GM19351 (cell line): ENCODE data around the gene MYG1.

ENCODE experiments used
- ATAC-seq: cut with Tn5 transposase; IDR thresholded peaks from one replicate; pipeline ENCODE4 v1.9.1; 2021; ENCODE audit warnings: mild to moderate bottlenecking, moderate library complexity; ENCODE audit not compliant: unreplicated experiment

The MYG1 gene, protein sequence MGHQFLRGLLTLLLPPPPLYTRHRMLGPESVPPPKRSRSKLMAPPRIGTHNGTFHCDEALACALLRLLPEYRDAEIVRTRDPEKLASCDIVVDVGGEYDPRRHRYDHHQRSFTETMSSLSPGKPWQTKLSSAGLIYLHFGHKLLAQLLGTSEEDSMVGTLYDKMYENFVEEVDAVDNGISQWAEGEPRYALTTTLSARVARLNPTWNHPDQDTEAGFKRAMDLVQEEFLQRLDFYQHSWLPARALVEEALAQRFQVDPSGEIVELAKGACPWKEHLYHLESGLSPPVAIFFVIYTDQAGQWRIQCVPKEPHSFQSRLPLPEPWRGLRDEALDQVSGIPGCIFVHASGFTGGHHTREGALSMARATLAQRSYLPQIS

DNA sequence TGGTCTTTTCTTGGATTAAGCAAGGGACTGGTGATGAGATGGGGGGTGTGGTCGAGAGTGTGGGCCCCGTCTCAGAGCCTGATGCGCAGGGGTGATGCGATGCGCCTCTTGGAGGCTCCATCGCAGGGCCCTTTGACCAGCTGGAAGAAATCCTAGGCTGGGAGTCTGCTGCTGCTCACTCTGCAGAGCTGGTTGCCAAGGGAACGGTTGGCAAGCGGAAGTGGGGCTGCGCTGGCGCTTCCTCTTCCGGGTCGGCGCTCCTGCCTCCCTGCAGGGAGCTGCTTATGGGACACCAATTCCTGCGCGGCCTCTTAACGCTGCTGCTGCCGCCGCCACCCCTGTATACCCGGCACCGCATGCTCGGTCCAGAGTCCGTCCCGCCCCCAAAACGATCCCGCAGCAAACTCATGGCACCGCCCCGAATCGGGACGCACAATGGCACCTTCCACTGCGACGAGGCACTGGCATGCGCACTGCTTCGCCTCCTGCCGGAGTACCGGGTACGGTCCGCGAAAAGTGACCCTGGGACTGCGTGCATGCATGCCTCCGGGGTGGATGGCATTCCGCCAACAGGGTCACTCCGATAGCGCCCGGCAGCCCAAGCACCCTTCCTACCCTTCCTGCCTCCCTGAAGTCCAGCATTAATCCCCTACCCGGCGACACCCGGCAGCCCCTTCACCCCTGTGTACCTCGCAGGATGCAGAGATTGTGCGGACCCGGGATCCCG is at the start of gene MYG1:
Gene MYG1, plus strand, starts transcription at position 242 of the 727 bp plus-strand sequence. Its CDS starts 43 bp downstream, at position 285.
- ATAC-seq: peak; percentile 76

DNA sequence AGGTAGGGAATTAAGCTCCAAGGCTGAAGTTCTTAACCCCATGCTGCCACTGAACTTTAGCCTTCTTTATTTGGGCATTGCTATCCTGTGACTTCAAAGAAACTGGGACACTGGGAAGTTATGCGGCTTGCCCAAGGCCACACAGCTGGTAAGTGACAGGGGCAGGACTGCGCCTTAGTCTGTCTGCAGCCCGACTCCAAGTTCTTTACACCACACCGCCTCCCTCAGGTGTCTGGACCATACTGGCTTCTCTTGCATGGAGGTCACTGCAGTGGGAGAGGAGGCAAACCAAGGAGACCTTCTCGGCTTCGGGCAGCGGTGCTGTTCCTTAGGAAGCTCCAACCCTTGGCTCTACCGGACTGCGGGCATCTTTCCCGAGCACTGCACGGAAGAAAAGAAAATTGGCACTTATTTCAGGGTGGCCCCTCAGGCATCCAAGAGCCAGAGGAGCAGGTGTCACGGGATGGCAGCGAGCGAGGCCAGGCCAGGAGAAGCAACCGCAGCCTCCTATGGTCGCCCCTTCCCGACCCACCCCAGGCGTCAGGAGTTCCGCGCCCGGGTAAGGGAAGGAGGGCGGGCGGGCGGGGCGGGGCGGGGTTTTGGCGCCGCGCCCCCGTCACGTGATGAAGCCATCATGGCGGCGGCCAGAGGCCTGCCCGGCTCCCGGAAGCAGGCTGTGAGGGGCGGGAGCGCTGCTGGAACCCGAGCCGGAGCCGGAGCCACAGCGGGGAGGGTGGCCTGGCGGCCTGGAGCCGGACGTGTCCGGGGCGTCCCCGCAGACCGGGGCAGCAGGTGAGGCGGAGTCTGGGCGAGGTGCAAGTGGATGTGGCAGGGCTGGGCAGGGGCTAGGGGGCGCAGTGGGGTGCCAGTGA is 47.8 kb upstream of the MYG1 start:
- ATAC-seq: peak; percentile 71

DNA sequence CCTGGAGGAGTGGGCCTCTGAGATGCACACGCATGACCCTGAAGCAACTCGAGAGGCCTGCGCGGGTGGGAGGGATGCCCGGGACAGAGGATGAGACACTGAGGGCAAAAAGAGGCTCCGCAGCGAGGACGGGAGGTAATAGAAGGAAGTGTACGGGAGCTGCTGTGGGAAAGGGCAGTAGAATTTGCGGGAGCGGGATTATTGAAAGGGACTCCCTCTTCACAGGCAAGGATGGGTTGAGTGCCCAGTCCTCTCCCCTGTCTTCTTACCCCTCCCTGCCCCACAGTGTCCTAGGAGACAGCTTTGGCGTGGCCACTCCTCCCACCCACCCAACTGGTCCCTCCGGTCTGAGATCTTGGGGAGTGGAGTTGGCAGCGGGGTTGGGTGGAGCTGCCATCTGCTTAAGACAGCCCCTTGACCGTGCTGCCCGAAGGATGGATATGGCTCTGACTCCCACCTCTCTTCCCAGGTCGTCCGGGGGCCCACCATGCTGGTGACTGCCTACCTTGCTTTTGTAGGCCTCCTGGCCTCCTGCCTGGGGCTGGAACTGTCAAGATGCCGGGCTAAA is 47.1 kb upstream of the MYG1 start:
- no peak for ATAC-seq

DNA sequence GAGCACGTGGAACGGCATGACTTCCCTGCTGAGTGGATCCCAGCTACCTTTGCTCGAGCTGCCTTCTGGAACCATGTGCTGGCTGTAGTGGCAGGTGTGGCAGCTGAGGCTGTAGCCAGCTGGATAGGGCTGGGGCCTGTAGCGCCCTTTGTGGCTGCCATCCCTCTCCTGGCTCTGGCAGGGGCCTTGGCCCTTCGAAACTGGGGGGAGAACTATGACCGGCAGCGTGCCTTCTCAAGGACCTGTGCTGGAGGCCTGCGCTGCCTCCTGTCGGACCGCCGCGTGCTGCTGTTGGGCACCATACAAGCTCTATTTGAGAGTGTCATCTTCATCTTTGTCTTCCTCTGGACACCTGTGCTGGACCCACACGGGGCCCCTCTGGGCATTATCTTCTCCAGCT is 46.2 kb upstream of the MYG1 start:
- ATAC-seq: no peak

DNA sequence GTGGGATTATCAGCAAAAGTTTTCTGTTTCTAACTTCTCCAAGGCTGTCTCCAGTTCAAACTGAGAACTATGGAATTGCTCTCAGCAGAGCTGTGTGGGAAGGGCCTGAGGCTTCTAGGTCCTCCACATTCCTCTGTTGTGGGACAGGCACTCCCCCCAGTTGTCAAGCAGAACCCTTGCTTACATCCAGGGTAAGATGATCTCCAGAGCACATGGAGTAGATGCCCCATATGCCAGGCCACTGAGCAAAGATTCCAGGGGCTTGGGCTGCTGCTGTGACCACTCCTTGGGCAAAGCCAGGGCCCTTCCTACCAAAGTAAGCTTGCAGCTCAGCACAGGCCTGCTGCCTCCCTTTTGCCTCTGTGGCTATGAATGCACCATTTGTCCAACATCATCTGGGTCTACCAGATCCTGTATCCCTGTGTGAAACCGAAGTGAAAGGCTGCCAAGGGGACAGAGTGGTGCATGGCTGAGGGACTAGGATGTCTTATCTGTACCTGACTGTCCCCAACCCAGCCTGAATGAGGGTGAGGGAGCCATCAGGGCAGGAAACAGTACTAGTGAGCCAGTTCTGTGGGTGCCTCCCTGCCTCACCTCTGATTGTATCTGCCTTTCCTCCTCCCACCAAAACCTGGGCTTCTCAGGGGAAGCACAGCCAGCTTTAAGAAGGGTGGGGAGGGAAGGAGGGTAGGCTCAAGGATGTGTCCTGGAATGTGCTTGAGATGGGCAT is 44.5 kb upstream of the MYG1 start:
- ATAC-seq: no peak

DNA sequence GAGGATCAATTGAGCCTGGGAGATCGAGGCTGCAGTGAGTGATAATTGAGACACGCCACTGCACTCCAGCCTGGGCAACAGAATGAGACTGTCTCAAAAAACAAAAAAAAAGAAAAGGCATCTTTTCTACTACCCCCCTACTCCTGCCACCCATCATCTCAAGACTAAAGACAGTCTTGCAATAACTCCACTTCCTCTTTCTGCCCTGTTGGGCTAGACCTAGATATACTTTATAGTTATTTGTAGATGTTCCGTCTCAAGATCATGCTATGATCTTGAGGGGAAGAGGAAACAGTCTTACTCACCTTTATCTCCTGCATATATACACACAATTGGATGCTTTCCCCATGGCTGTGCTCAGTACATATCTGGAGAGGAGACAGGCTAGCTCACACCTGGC is 43.5 kb upstream of the MYG1 start:
- ATAC-seq: no peak

DNA sequence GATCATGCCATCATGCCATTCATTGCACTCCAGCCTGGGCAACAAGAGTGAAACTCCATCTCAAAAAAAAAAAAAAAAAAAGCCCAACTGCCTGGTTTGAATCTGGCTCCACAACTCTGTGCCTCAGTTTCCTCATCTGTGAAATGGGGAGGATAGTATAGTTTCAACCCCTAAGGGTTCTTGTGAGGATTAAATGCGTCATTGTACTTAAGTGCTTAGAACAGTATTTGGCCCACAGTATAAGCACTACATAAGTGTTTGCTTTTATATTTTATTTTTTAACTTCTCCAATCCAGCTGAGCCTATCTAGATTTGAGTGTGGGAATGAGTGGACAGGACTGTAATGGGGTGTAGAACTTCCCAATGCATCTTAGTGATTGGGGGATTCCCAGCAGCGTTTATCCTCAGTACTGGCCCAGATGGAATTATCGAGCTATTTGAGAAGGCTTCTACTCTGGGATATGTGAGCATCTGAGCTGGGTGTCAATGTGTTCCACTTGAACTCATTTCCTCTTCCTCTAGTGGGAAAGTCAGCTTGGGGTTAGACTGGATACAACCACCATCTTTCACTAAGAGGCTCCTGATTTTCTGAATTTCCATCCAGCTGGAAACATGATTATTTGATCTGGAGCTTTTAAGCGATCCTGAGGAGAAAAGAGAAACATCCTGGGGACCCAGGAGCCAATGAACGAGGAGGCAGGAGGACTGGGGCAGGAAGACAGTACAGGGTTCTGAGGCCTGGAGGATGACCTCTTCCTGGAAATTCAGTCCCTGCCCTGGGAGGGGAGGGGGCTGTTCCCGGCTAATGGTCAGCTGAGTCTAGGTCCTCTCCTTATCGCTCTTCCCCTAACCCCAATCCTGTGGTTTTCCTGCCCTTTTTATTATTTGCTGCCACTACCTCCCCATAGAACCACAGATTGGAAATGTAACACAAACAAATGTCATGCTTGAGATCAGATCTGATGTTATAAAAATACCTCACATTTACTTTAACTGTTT is 40.7 kb upstream of the MYG1 start:
- no peak for ATAC-seq

DNA sequence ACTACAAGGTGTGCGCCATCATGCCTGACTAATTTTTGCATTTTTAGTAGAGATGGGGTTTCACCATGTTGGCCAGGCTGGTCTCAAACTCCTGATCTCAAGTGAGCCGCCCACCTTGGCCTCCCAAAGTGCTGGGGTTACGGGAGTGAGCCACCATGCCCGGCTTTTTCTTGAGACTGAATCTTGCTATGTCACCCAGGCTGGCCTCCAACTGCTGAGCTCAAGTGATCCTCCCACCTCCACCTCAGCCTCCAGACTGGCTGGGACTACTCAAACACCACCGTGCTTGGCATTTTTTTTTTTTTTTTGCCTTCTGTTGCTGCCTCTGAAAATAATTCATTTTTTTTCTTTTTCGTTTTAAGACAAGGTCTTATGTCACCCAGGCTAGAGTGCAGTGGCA is 39.6 kb upstream of the MYG1 start:
- no peak for ATAC-seq

DNA sequence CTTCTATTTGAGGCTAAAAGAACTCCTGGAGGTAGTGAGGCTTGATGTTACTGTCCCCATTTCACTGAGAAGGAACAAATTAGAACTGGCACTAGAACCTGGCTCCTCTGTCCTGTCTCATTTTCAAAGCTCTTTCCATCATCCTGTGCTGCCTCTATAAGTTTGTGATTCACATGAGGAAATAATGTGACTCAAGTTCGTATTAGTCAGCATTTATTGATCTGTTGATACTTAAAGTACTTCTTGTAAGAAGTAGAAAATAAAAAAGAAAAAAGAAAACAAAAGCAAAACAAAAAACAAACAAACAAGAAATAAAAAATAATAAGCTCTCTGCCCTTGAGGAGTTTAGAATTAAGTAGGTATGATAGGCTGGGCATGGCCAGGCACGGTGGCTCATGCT is 33.7 kb upstream of the MYG1 start:
- no peak for ATAC-seq

DNA sequence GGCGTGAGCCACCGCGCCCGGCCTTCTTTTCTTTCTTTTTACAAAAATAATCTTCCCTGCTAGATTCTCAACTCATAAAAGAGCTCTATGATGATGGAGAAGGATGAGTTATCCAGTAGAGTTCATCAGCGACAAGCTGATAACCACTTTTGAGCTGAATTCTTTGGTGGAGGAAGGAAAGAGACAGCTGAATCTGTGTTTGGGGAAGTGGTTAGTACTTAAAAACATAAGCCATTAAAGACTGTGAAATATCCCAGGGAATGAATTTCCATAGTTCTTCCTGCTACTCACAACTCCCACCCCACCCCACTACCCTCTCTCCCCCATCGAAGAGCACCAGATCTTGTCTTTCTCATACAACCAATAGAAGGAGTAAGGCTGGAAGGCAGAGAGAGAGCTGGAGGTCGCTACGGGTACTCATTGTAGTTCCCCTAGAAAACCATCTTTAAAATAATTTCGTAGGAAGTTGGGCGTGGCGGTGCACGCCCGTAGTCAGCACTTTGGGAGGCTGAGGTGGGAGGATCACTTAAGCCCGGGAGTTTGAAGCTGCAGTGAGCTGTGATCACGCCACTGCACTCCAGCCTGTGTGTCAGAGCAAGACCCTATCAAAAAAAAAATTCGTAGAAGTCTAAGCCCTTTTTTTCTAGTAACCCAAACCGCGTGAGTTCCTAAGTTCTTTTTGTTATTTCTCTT is 32.0 kb upstream of the MYG1 start:
- ATAC-seq: no peak

DNA sequence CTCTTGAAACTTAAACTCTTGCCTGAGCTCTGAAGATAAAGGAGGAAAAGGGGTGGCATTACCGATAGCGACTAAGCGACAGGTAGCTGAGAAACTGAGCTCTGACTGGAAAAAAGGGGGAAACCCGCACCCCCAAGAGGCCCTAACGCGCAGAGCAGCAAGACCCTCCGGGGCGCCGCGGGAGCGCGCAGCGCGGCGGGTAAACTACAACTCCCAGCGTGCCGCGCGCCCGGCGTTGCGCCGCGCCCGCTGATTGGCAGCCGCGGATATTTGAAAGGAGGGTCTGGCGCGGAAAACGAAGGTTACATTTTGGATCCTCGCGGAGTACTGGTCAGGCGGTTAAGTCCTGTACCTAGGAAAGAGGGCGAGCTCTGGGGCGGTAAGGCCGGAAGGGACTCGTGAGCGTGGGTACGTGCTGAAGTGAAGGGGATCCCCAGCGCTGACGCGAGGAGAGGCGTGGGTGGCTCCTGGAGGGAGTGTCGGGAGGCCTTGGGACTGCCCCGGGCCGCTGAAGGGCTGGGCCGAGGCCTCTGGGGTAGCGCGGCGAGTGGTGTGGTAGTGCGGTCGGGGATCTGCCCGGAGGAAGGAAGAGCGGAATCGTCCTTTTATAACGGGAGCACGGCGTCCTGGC is 31.4 kb upstream of the MYG1 start, which contains the start of gene ESPL1:
Gene ESPL1, plus strand, starts transcription at position 301 of the 631 bp plus-strand sequence. CDS start 468 bp downstream, outside the sequence.
- peak; percentile 86 for ATAC-seq

DNA sequence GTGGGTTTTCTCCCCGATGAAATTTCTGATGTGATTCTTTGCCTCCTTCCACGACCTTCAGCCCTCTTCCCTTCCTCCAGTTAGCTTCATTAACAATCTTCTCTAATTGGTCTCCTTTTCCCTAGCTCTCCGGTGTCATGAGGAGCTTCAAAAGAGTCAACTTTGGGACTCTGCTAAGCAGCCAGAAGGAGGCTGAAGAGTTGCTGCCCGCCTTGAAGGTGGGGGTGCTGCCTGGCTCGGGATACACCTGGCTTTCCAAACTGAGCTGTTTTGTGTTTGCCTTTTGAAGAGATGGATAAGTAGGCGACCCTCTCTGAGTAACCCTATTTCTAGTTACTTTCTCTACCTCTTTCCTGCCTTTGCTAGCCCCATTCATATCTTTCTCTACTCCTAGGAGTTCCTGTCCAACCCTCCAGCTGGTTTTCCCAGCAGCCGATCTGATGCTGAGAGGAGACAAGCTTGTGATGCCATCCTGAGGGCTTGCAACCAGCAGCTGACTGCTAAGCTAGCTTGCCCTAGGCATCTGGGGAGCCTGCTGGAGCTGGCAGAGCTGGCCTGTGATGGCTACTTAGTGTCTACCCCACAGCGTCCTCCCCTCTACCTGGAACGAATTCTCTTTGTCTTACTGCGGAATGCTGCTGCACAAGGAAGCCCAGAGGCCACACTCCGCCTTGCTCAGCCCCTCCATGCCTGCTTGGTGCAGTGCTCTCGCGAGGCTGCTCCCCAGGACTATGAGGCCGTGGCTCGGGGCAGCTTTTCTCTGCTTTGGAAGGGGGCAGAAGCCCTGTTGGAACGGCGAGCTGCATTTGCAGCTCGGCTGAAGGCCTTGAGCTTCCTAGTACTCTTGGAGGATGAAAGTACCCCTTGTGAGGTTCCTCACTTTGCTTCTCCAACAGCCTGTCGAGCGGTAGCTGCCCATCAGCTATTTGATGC is 30.6 kb upstream of the MYG1 start:
- no peak for ATAC-seq

DNA sequence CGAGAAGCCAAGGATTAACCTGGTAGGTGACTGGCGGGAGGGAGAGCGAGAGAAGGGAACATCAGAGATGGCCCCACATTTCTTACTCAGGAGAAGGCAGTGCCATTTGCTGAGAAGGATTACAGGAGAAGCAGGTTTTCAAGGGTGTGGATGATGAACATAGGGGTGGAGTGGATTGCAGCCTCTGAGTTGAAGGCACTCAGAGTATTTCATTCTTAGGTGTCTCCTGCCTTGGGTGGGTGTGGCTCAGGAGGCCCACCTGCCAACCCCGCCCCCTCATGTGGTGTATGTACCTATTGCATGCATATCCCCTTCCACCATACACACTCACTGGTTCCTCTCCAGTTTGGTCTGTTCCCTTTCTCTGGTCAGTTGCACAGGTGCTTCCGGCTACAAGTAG is 25.1 kb upstream of the MYG1 start:
- ATAC-seq: no peak

DNA sequence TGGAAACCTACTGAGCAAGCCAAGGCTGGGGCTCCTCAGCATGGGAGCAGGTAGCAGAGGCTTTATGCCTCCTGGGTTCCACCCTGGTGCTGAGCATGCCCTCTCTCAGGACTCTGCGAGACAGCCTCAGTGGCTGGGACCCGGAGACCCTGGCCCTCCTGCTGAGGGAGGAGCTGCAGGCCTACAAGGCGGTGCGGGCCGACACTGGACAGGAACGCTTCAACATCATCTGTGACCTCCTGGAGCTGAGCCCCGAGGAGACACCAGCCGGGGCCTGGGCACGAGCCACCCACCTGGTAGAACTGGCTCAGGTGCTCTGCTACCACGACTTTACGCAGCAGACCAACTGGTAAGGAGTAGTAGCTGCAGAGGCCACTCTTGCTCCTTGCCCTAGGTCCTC is 23.0 kb upstream of the MYG1 start:
- no peak for ATAC-seq

DNA sequence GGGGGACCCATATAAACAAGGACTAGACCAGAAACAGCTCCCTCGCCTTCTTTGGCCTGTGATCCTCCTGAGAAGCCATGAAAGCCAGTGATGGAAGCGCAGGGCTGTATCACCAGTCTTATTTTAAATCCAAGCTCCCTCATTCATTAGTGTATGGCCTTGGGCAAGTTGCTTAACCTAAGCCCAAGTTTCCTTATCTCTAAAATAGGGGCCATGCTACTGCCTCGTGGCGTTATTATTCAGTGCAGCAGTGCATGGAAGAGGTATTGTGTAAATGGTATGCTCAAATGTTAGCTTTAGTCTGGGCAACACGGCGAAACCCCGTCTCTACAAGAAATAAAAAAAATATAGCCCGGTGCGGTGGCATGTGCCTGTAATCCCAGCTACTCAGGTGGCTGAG is 21.5 kb upstream of the MYG1 start:
- ATAC-seq: no peak

DNA sequence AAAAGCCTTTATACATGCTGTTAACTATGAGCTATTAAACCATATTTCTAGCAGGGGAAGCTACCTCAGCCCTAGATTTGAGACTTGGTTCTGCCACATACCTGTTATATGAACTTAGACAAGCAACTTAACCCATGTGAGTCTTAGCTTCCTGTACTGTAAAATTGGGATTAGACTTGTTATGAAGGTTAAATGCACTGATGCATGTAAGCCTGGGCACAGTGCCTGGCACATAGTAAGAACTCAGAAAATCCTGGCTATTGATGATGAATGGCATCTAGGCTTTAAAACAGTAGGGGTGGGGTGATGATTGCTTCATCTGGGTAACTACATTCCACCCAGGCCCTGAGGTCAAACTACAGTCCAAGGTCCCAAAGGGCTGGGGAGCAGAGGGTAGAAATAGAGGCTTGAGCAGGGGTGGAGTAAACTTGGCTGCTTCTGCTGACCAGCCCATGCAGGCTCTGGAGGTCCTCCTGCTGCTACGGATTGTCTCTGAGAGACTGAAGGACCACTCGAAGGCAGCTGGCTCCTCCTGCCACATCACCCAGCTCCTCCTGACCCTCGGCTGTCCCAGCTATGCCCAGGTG is 20.1 kb upstream of the MYG1 start:
- no peak for ATAC-seq
